Astrocyte (in vitro differentiated cells and primary cell): ENCODE data around the gene FAM228A.

Experiments used
- CTCF ChIP-seq: IDR thresholded peaks from 2 replicates; pipeline ENCODE4 v1.5.1; 2011; ENCODE audit warnings: low read depth, mild to moderate bottlenecking, inconsistent platforms, low read length, moderate library complexity; ENCODE audit not compliant: insufficient read depth
- EZH2 ChIP-seq: IDR thresholded peaks from 2 replicates; pipeline ENCODE4 v1.6.1; 2012; ENCODE audit warnings: mild to moderate bottlenecking, low read length, inconsistent platforms; ENCODE audit not compliant: insufficient read depth

GRCh38 chr2:24159708-24160107 lies 15.1 kb upstream of the FAM228A start:
- no peak for TF ChIP-seq CTCF
- no peak for TF ChIP-seq EZH2
